Renal cortical epithelial cell (primary cell): ENCODE data around the gene WSCD2. TPM values are rescaled to one million over a fixed set of nuclear protein-coding genes. Genes with fewer than 3 reads are reported as not detected.

ENCODE experiments used
- DNase-seq: peaks from one replicate; pipeline ENCODE4 v3.0.0-alpha.2; 2011; ENCODE audit warnings: low read depth
- total RNA-seq: library from RNA; depleted of rRNA; stranded (reverse); fragments of >200 nt; gene quantifications from 2 replicates; pipeline ENCODE4 v1.2.3, GENCODE V29; 2014

WSCD2 gene
- total RNA-seq, 1 donor from 2014 or later = not detected

DNA sequence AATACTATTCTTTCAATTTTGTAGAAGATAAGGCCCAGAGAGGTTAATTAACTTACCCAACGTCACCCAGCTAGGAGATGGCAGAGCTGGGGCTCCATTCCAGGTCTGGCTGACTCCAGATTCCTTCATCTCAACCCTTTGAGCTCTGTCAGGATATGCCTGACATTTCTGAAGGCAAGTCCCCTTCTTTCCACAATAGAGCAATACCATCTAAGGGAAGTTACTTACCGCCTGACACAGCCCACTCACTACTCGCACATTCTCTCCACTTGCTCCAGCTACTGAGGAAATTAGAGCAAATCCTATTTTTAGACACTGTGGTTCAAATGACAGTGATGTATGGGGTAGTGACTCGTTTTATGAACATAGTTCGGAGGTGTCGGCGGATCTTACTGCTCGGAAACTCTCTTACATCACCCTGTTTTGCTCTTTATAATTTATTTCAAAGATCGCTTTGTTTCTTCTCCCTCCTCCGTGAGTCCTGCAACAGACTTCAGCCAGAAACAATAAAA, 2.0 kb upstream of the WSCD2 start:
- DNase-seq = no peak

- no peak for DNase-seq
These were observed 1.4 kb upstream of the WSCD2 start for GRCh38 chr12:108127654-108128053.

GRCh38 chr12:108128221-108129016, 669 bp upstream of the WSCD2 start:
- DNase-seq = no peak

DNA sequence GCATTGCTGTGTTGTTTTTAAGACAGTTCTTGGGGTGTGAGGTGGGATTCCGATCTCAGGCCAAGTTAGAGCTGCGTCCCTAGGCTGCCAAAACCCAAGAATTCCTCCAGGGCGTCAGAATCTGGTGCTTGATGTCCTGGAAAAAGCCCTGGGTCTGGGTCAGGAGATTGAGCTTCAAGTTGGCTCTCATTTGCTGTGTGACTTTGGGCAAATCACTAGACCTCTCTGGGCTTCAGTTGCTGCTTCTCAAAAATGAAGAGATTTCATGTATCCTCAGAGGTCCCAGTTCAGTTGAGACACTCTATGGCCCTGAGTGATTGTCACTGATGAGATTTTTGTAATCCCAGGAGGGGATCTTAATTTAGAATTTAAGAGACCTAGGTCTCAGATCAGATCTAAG, 1.9 kb downstream of the WSCD2 start:
- no peak for DNase-seq

GRCh38 chr12:108131657-108132126, 2.6 kb downstream of the WSCD2 start:
- DNase-seq = no peak

GRCh38 chr12:108133482-108133881, 4.4 kb downstream of the WSCD2 start:
- DNase-seq = no peak

GRCh38 chr12:108134744-108135143, 5.7 kb downstream of the WSCD2 start:
- no peak for DNase-seq

DNA sequence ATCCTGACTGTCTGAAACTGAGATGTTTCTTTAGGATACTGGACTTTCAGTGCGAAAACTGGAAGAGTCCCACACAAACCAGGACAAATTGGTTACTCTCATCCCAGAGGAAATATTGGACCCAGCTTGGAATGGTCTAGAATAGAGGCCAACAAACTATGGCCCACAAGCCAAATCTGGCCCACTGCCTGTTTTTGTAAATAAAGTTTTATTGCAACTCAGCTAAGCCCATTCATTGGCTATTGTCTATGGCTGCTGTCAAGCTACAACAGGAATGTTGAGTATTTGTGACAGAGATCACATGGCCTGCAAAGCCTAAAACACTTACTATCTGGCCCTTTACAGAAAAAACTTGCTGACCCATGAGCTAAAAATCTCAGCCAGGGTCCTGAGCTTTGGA, 6.5 kb downstream of the WSCD2 start:
- DNase-seq = no peak

DNA sequence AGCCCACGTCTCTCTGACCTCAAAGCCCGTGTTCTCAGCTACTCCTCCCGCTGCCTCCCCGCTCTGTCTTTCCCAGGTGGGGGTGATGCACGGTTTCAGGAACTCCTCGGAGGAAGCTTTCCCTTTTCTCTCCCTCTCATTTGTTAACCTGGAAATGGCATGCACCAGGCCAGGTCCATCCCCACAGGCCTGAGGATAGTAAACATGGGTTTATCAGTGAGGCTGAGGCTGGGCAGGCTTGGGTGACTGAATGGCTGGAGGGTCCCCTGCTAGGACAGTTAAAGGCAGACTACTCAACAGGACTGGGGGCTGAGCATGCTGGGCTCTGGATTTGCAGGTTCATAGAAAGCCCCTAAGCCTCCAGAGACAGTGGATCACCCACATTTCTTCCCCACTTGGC, 7.6 kb downstream of the WSCD2 start:
- DNase-seq = no peak

DNA sequence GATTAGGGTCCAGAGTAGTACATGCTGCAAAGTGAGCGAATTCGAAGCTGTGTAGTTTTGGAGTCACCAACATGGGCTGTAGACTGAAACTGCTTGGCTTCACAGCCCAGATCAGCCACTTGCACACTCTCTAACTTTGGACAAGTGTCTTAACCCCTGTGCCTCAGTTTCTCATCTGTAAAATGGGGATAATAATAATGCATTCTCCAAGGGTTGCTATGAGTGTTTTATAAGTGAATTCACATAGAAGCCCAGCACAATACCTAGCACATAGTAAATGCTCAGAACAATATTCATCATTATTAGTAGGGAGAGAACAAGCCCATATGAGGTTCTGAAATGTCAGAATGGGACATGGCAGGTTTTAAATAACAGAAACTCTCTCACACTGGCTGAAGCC, 10.4 kb downstream of the WSCD2 start:
- no peak for DNase-seq

DNA sequence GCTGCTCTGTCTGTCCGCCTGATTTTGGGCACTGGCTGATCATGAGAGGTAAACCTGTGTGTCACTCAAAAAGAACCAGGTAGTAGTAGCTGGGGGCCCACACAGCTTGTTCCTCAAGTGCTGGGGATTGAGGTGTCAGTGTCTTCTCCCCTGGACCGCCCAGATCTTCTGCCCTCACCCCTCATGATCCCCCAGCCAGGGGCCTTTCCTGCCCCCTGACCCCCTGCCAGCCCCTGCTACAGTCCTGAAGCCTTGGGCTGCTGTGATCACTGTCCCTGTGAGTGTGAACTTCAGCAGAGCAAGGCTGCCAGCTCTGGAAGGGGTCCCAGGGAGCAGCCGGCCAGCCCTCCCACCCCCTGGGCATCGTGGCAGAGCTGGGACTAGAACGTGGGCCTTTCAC, 11.4 kb downstream of the WSCD2 start:
- DNase-seq = no peak

DNA sequence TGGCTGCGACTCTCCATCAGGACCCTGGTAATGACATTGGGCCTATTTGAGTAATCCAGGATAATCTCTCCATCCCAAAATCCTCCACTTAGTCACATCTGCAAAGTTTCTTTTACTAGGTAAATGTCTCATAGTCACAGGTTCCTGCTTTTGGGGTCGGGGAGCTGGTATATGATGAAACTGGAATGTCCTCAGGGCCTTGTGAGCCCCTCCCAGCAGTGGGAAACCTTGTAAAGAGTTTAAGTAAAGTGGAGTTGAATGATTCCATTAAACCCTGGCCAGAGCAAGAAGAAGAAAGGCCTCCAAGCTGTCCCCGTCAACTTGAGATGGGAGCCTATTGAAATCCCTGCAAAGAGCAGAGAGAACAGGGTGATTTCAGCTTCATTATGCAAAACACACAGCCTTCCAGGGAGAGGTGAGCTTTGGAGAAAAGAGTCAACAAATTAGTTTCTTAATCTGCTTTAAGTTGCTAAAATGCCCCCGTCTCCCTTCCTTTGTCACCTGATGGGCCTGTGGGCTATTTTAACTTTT, 12.6 kb downstream of the WSCD2 start:
- DNase-seq = no peak

GRCh38 chr12:108143144-108143543, 14.1 kb downstream of the WSCD2 start:
- DNase-seq = no peak

GRCh38 chr12:108144080-108144479, 15.0 kb downstream of the WSCD2 start:
- DNase-seq = no peak

DNA sequence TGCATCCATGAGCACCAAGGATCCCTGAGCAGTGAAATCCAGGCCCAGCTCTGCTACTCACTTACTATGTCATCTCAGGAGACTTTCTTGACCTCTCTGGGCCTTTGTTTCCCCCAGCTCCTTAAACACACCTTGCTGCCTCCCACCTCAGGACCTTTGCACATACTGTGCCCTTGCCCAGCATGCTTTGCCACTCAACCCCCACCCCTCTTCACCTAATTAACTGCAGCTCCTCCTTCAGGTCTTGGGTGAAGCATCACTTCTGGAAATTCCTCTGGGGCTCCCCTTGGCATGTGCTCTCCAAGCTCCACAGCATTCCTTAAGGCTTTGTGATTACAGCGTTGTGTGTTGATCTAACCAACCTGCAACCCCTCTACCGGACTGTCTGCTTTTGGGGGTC, 15.9 kb downstream of the WSCD2 start:
- DNase-seq = no peak

DNA sequence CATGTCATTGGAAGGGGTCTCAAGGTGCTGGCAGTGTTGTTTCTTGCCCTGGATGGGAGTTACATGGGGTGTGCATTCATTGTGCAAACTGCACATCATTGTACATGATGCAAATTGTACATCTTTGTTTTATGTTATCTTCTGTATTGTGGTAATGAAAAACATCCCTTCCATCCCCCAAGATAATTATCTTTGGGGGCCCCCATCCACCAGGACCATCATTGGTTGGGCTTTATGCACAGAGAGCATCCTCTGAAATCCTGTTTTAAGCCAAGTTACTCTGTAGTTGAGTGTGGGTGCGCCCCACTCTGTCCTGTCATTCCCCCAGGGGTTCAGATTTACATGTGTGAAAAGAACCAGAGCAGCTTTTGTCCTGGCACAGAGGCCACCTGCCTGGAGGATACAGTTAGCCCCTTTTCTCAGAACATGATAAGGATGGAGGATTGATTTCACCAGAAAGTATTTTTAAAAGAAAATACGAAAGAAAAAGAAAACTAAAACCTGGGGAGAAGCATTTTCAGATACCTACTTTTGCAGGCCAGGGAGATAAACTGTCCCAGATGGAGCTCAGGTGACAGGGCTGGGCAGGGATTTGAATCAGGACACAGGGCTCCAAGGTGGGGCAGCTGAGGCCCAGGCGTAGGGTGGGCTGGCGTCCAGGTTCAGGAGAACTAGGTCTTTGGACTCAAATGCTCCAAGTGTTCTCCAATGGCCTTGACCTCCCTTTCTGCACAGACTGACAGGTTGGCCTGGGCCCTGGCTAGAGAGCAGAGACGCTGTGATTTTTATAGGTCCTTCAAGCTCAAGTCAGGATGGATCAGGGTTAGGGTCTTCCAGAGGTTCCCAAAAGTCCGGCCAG, 17.2 kb downstream of the WSCD2 start:
- DNase-seq = no peak

GRCh38 chr12:108147279-108147678, 18.2 kb downstream of the WSCD2 start:
- DNase-seq = no peak

DNA sequence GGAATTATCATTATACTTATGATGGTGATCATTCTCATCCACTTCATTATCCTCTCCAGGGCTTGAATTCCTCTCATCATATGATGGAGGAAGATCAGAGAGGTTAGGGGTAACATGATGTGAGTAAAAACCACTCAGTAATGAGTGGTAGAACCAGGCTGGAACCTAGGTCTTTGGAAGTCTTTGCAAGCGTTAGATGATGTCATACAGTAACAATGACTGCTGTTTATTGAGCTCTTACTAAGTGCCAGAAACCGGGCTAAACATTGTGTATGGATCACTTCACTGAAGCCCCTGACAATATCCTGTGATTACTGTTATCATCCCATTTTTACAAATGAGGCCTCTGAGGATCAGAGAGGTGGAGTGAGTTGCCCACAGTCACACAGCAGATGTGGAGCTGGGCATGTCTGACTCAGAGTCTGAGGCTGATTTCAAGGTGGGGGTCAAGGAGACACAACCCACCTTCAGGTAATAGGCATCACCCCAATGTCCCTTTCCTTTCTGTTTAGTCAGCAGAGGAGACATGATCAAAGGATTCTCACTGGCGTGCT, 19.5 kb downstream of the WSCD2 start:
- no peak for DNase-seq

GRCh38 chr12:108150436-108150835, 21.3 kb downstream of the WSCD2 start:
- no peak for DNase-seq

GRCh38 chr12:108151533-108152169, 22.6 kb downstream of the WSCD2 start:
- no peak for DNase-seq

GRCh38 chr12:108152170-108152538, 23.1 kb downstream of the WSCD2 start:
- no peak for DNase-seq

- no peak for DNase-seq
These were observed 27.6 kb downstream of the WSCD2 start for GRCh38 chr12:108156717-108157116.
